H1 (cell line): ENCODE results near the gene PRRT1. TPM values are rescaled to one million over a fixed set of nuclear protein-coding genes. Genes with fewer than 3 reads are reported as not detected.
A peak's percentile ranks its signal among the peaks of the same experiment; 100 is the strongest.

ENCODE experiments used
- CTCF ChIA-PET: fragments of 300-600 bp; sonication (Branson Sonifier 250); formaldehyde crosslinking; loops from one replicate; lab custom pipeline; 2021; ENCODE audit not compliant: partially characterized antibody; lab: Charles Lee
- POLR2A ChIA-PET: fragments of 300-600 bp; sonication (Branson Sonifier 250); formaldehyde crosslinking; loops from one replicate; lab custom pipeline; 2021; ENCODE audit warnings: inconsistent platforms; ENCODE audit not compliant: partially characterized antibody; lab: Charles Lee
- DNase-seq, 2 experiments: peaks; one replicate each; pipeline versions ENCODE4 v3.0.0 to v3.0.0-alpha.2; 2010 to 2022; ENCODE audit warnings: low spot score in 2 of 2, low read depth in 1 of 2, mixed read lengths in 1 of 2
- FAIRE-seq: peaks from 2 replicates; lab custom pipeline; 2011; peaks lifted over from hg19 to GRCh38; lab: Jason Lieb, UNC
- H2AFZ ChIP-seq: 2 replicates; pipeline ENCODE4 v1.8.1; 2012; ENCODE audit warnings: low read length, inconsistent platforms
- H2AK5ac ChIP-seq: 2 replicates; pipeline ENCODE4 v1.6.1; 2013; ENCODE audit warnings: low read depth, low read length
- H2BK120ac ChIP-seq: replicated peaks from 2 replicates; pipeline ENCODE3; 2013; ENCODE audit warnings: low read depth, low read length, inconsistent platforms
- H2BK12ac ChIP-seq: 2 replicates; pipeline ENCODE4 v1.6.1; 2013; ENCODE audit warnings: low read depth, low read length
- H2BK15ac ChIP-seq: 2 replicates; pipeline ENCODE4 v1.6.1; 2013; ENCODE audit warnings: low read length
- H2BK20ac ChIP-seq: 2 replicates; pipeline ENCODE4 v1.6.1; 2013; ENCODE audit warnings: low read length
- H2BK5ac ChIP-seq: 2 replicates; pipeline ENCODE4 v1.6.1; 2013; ENCODE audit warnings: low read depth, low read length
- H3K14ac ChIP-seq: 2 replicates; pipeline ENCODE4 v1.6.1; 2013; ENCODE audit warnings: inconsistent platforms; ENCODE audit not compliant: insufficient read length
- H3K18ac ChIP-seq: 2 replicates; pipeline ENCODE4 v1.6.1; 2013; ENCODE audit warnings: low read length; ENCODE audit errors: extremely low read depth
- H3K23ac ChIP-seq: 2 replicates; pipeline ENCODE4 v1.6.1; 2013; ENCODE audit warnings: inconsistent platforms; ENCODE audit not compliant: insufficient read length
- H3K23me2 ChIP-seq: 2 replicates; pipeline ENCODE4 v1.6.1; 2013; ENCODE audit warnings: low read depth, low read length
- H3K27ac ChIP-seq: 2 replicates; pipeline ENCODE4 v1.6.1; 2011; ENCODE audit warnings: low read depth, low read length, inconsistent platforms
- H3K27me3 ChIP-seq, 4 experiments: replicated peaks in 1 of 4; 1 replicate in 1 of 4; 2 replicates in 3 of 4; pipeline versions ENCODE4 v1.6.1 to v1.8.1; 2011 to 2013; ENCODE audit warnings: low read length in 3 of 4, mild to moderate bottlenecking in 3 of 4, inconsistent platforms in 2 of 4, mixed read lengths in 2 of 4, moderate library complexity in 1 of 4; ENCODE audit not compliant: control insufficient read depth in 3 of 4, insufficient read depth in 3 of 4; ENCODE audit errors: extremely low read depth in 1 of 4
- H3K36me3 ChIP-seq, 4 experiments: 2 replicates each; pipeline versions ENCODE4 v1.6.1 to v1.8.1; 2011 to 2013; ENCODE audit warnings: mild to moderate bottlenecking in 4 of 4, low read length in 3 of 4, moderate library complexity in 2 of 4, control low read depth in 1 of 4, inconsistent platforms in 1 of 4; ENCODE audit not compliant: insufficient read depth in 4 of 4, control insufficient read depth in 2 of 4
- H3K4ac ChIP-seq: replicated peaks from 2 replicates; pipeline ENCODE3; 2013; ENCODE audit warnings: low read length, low read depth, mixed read lengths, inconsistent platforms; ENCODE audit not compliant: insufficient read length
- H3K4me1 ChIP-seq, 4 experiments: replicated peaks in 1 of 4; 1 replicate in 1 of 4; 2 replicates in 3 of 4; pipeline versions ENCODE4 v1.6.1 to v1.8.1; 2011 to 2013; ENCODE audit warnings: low read length in 3 of 4, inconsistent platforms in 2 of 4, mixed read lengths in 1 of 4; ENCODE audit not compliant: insufficient read depth in 4 of 4, control insufficient read depth in 3 of 4
- H3K4me2 ChIP-seq, 2 experiments: 2 replicates each; pipeline versions ENCODE4 v1.6.1 to v1.8.1; 2011 to 2013; ENCODE audit warnings: low read depth in 2 of 2, low read length in 2 of 2, control low read depth in 1 of 2, inconsistent platforms in 1 of 2, mild to moderate bottlenecking in 1 of 2; ENCODE audit not compliant: insufficient read depth in 1 of 2
- H3K4me3 ChIP-seq, 4 experiments: fragments of 200-600, 300-600 bp in 1 of 4; sonication (generic), shearing (Covaris generic), sonication (Bioruptor Twin) in 1 of 4; 2 replicates each; pipeline versions ENCODE4 v1.5.1 to v1.8.1; 2011 to 2016; ENCODE audit warnings: low read length in 4 of 4, low read depth in 3 of 4, control low read depth in 2 of 4, inconsistent platforms in 2 of 4, mild to moderate bottlenecking in 2 of 4, mixed read lengths in 1 of 4, moderate library complexity in 1 of 4; ENCODE audit not compliant: insufficient read depth in 2 of 4; ENCODE audit errors: extremely low read depth in 1 of 4
- H3K56ac ChIP-seq: replicated peaks from 2 replicates; pipeline ENCODE3; 2013; ENCODE audit warnings: low read depth, mild to moderate bottlenecking, mixed read lengths, low read length, inconsistent platforms; ENCODE audit not compliant: insufficient read length
- H3K79me1 ChIP-seq: 2 replicates; pipeline ENCODE4 v1.6.1; 2013; ENCODE audit warnings: low read depth, low read length, control low read depth
- H3K79me2 ChIP-seq, 2 experiments: 2 replicates each; pipeline versions ENCODE4 v1.6.1 to v1.8.1; 2012 to 2013; ENCODE audit warnings: low read length in 2 of 2, mild to moderate bottlenecking in 2 of 2, inconsistent platforms in 1 of 2; ENCODE audit not compliant: insufficient read depth in 2 of 2, control insufficient read depth in 1 of 2
- H3K9ac ChIP-seq, 4 experiments: replicated peaks in 1 of 4; 1 replicate in 1 of 4; 2 replicates in 3 of 4; pipeline versions ENCODE4 v1.6.1 to v1.8.1; 2011 to 2013; ENCODE audit warnings: low read depth in 3 of 4, low read length in 3 of 4, control low read depth in 2 of 4, mild to moderate bottlenecking in 2 of 4, moderate library complexity in 2 of 4, inconsistent platforms in 1 of 4; ENCODE audit errors: extremely low read depth in 1 of 4
- H3K9me3 ChIP-seq, 2 experiments: 2 replicates each; pipeline versions ENCODE4 v1.6.1 to v1.8.1; 2012 to 2013; ENCODE audit warnings: mild to moderate bottlenecking in 2 of 2, moderate library complexity in 2 of 2, control low read depth in 1 of 2, inconsistent platforms in 1 of 2, low read depth in 1 of 2, low read length in 1 of 2, mixed read lengths in 1 of 2; ENCODE audit not compliant: insufficient read depth in 2 of 2
- H4K20me1 ChIP-seq, 2 experiments: replicated peaks in 1 of 2; 2 replicates each; pipeline versions ENCODE3 to v1.8.1; 2011 to 2013; ENCODE audit warnings: inconsistent platforms in 2 of 2, low read length in 2 of 2, mild to moderate bottlenecking in 1 of 2; ENCODE audit not compliant: insufficient read depth in 2 of 2, control insufficient read depth in 1 of 2
- H4K5ac ChIP-seq: 2 replicates; pipeline ENCODE4 v1.6.1; 2013; ENCODE audit warnings: low read length, low read depth, mixed read lengths, inconsistent platforms; ENCODE audit not compliant: insufficient read length
- H4K8ac ChIP-seq: 2 replicates; pipeline ENCODE4 v1.8.0; 2013; ENCODE audit warnings: mild to moderate bottlenecking, moderate library complexity, low read length, inconsistent platforms; ENCODE audit not compliant: insufficient read depth; ENCODE audit errors: extremely low read depth
- H4K91ac ChIP-seq: replicated peaks from 2 replicates; pipeline ENCODE3; 2013; ENCODE audit warnings: low read length, mixed read lengths, inconsistent platforms; ENCODE audit not compliant: insufficient read length
- CEBPB ChIP-seq: IDR thresholded peaks from 2 replicates; pipeline ENCODE4 v1.6.1; 2012; ENCODE audit warnings: low read depth, low read length
- EP300 ChIP-seq, 2 experiments: IDR thresholded peaks; 1 replicate in 1 of 2; 2 replicates in 1 of 2; pipeline ENCODE4 v1.6.1; 2011 to 2012; ENCODE audit warnings: low read depth in 2 of 2, low read length in 2 of 2, mild to moderate bottlenecking in 2 of 2, borderline replicate concordance in 1 of 2, inconsistent platforms in 1 of 2, moderate library complexity in 1 of 2
- NRF1 ChIP-seq: IDR thresholded peaks from 2 replicates; pipeline ENCODE4 v1.6.1; 2011; ENCODE audit warnings: mild to moderate bottlenecking, low read depth, low read length, improper control_type of control experiment
- RAD21 ChIP-seq, 2 experiments: IDR thresholded peaks in 1 of 2; conservative IDR thresholded peaks in 1 of 2; 2 replicates each; pipeline ENCODE4 v1.6.1; 2011; ENCODE audit warnings: low read depth in 2 of 2, low read length in 2 of 2, improper control_type of control experiment in 1 of 2, inconsistent platforms in 1 of 2, mild to moderate bottlenecking in 1 of 2, moderate library complexity in 1 of 2
- RNF2 ChIP-seq: fragments of 200-900, 300-1000 bp; sonication (generic); IDR thresholded peaks from 2 replicates; pipeline ENCODE4 v1.7.1; 2016; ENCODE audit warnings: borderline replicate concordance, low read depth, mild to moderate bottlenecking, antibody characterized with exemption, low read length; ENCODE audit not compliant: poor library complexity, severe bottlenecking; ENCODE audit errors: missing control alignments
- SRF ChIP-seq: IDR thresholded peaks from 2 replicates; pipeline ENCODE4 v1.6.1; 2011; ENCODE audit warnings: mild to moderate bottlenecking, low read depth, low read length, moderate library complexity
- SUZ12 ChIP-seq: fragments of 200-600 bp; sonication (generic); IDR thresholded peaks from 2 replicates; pipeline ENCODE4 v1.6.1; 2012; ENCODE audit warnings: mild to moderate bottlenecking, inconsistent platforms, low read length, moderate library complexity, mixed read lengths
- TAF1 ChIP-seq: IDR thresholded peaks from 2 replicates; pipeline ENCODE4 v1.6.1; 2011; ENCODE audit warnings: mild to moderate bottlenecking, low read depth, low read length
- WGBS, 2 experiments: shearing (Covaris generic) in 1 of 2; methylation state at CpG; one replicate each; pipeline versions ENCODE4 v1.1.6 to v1.1.7; 2013 to 2015; ENCODE audit warnings: low lambda C conversion rate in 2 of 2, mixed read lengths in 2 of 2, inconsistent platforms in 1 of 2, low coverage in 1 of 2, missing lambda C conversion rate in 1 of 2; ENCODE audit not compliant: insufficient replicate concordance in 2 of 2, insufficient coverage in 1 of 2, insufficient read length in 1 of 2; ENCODE audit errors: extremely low coverage in 1 of 2, missing lambda C conversion rate in 1 of 2; 5-methylcytosine and 5-hydroxymethylcytosine counted together
- polyA plus RNA-seq, 7 experiments: library from polyadenylated mRNA; depleted of rRNA in 3 of 7; stranded (reverse) in 5 of 7; unstranded in 2 of 7; fragments of >200 nt in 5 of 7; fragments of 200-250 nt in 2 of 7; gene quantifications; 1 replicate in 5 of 7; 2 replicates in 1 of 7; 4 replicates in 1 of 7; pipeline versions ENCODE4 v1.2.1 to v1.2.3, GENCODE V29; 2011 to 2013; ENCODE audit warnings: missing spikeins in 2 of 7, mixed read lengths in 2 of 7
- total RNA-seq: library from RNA; stranded (reverse); fragmentation: NEBNext Ultra II Directional; extraction: Animal tissue kit (Norgen Biotek cat#: 25700); gene quantifications from 2 replicates; pipeline ENCODE4 v1.2.1, GENCODE V29; 2021
- TF ChIP-seq, protein P1 (sequence below): IDR thresholded peaks from 2 replicates; pipeline ENCODE4 v1.6.1; 2012; ENCODE audit warnings: low read length, inconsistent platforms

Gene PRRT1
- total and polyA plus RNA-seq, 2 of the 8 experiments (the other 6 are each of a cell fraction or from before 2014, with no cell fraction given): 0.71 to 2.8 TPM

DNA sequence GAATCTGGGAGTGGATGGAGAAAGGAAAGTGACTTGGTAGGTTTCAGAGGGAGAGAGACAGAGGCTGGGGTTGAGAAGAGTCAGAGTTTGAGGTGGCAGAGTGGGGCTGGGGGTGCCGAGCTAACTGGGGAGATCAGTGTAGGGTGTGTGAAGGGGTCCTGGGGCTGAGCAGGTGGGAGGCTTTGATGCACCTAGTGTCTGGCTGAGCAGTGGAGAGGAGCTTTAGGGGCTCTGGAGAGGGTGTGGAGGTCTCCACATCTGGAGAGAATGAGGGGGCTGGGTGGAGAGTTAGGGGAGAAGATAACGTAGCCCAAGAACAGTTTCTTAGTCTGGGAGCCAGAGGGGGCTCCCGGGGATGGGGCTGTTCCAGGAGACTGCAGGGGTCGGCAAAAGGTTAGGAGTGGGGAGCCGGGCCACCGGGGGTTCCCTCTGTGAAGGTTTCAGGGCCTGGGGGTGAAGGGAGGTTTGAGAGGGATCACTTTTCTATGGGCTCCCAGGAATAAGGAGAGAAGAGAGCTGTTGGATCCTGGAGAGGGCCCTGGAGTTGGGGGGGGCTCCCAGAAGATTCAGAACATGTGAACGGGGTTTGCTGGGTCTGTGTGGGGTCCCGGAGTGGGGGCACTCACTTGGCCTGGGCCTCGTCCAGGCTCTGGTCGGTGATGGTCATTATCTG lies 37.5 kb upstream of the PRRT1 start:
- H3K27ac ChIP-seq: peak overlapping the region; percentile 54
- POLR2A ChIA-PET: interaction anchor here (1.0 to 13.3 kb wide), 6 partner anchors 10 to 37 kb away, joined by 3 to 194 read pairs (median 3); partner anchors contain the start of genes AGPAT1, PRRT1 and RNF5
- TF ChIP-seq RNF2 (no peak), CEBPB (no peak), EP300 (IDR thresholded peaks at IDR 0.05; ENCODE audit: borderline replicate concordance in 1 of 2, low read depth in 2 of 2, low read length in 2 of 2) (no peak), RAD21 (IDR thresholded peaks at IDR 0.05 in 1 of 2, conservative IDR thresholded peaks at IDR 0.05 in 1 of 2; ENCODE audit: low read depth in 2 of 2, low read length in 2 of 2) (no peak), NRF1 (no peak), TAF1 (no peak), SUZ12 (no peak), SRF (no peak)
- TF ChIP-seq, protein P1, sequence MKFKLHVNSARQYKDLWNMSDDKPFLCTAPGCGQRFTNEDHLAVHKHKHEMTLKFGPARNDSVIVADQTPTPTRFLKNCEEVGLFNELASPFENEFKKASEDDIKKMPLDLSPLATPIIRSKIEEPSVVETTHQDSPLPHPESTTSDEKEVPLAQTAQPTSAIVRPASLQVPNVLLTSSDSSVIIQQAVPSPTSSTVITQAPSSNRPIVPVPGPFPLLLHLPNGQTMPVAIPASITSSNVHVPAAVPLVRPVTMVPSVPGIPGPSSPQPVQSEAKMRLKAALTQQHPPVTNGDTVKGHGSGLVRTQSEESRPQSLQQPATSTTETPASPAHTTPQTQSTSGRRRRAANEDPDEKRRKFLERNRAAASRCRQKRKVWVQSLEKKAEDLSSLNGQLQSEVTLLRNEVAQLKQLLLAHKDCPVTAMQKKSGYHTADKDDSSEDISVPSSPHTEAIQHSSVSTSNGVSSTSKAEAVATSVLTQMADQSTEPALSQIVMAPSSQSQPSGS: no peak

More for the DNA sequence above, 37.5 kb upstream of the PRRT1 start:
- no peak for FAIRE-seq
- H3K9me3 ChIP-seq: no peaks in the 10 kb centered on the region
- peak overlapping the region; percentile 81 to 90 for H3K4me2 ChIP-seq
- WGBS, 2 experiments: 26% methylated on average over 8 of the region's 10 CpGs; no CpG with 5 or more reads in 1 of the 2 experiments
- H4K5ac ChIP-seq: no peak overlapping the region
- no peak overlapping the region for H2AK5ac ChIP-seq
- H3K56ac ChIP-seq: no peak overlapping the region
- no peak overlapping the region for H2AFZ ChIP-seq
- H3K9ac ChIP-seq: peak overlapping the region; percentile 38 to 80 (median 56); a peak in 5 of 7 replicates
- no peak overlapping the region for H2BK20ac ChIP-seq
- no peak overlapping the region for H3K14ac ChIP-seq
- no peak overlapping the region for H2BK12ac ChIP-seq
- peaks cover 2% of the 10 kb centered on the region; the same call in 1 of the 2 replicates for H3K79me1 ChIP-seq
- DNase-seq: no peak
- no peak overlapping the region for H2BK120ac ChIP-seq
- no peak overlapping the region for H3K23ac ChIP-seq
- H4K20me1 ChIP-seq: peaks cover 0 to 3% of the 10 kb centered on the region in 2 experiments
- peak overlapping the region; percentile 7 for H4K91ac ChIP-seq
- H2BK15ac ChIP-seq: no peak overlapping the region
- peak overlapping the region; percentile 80 for H3K4ac ChIP-seq
- no peaks in the 10 kb centered on the region for H3K27me3 ChIP-seq
- H3K4me3 ChIP-seq: peak overlapping the region; percentile 30 to 87 (median 64)
- peak overlapping the region; percentile 32 for H3K18ac ChIP-seq
- H4K8ac ChIP-seq: no peak overlapping the region; the same call in 1 of the 2 replicates
- CTCF ChIA-PET: interaction anchor here (0.5 to 3.2 kb wide), 11 partner anchors 9 to 98 kb away, joined by 3 to 13 read pairs (median 4); partner anchors contain the start of genes AGPAT1 and PRRT1
- peaks cover 2 to 18% (median 14%) of the 10 kb centered on the region in 4 experiments; a peak in 7 of 8 replicates for H3K36me3 ChIP-seq
- peaks cover 0 to 13% of the 10 kb centered on the region in 2 experiments; a peak in 2 of 4 replicates for H3K79me2 ChIP-seq
- H3K23me2 ChIP-seq: peaks cover 5% of the 10 kb centered on the region
- H3K4me1 ChIP-seq: peaks cover 2 to 26% (median 16%) of the 10 kb centered on the region in 4 experiments
- peak overlapping the region; percentile 52; the same call in 1 of the 2 replicates for H2BK5ac ChIP-seq
